GM12875 (cell line): Measurements from ENCODE around the gene TLE4.

Experiments used
- H3K4me3 ChIP-seq: one replicate; pipeline ENCODE4 v1.5.1; 2011; ENCODE audit warnings: low read depth, low read length, control low read depth
- TF ChIP-seq, protein P1 (sequence below): IDR thresholded peaks from 2 replicates; pipeline ENCODE4 v1.5.1; 2011; ENCODE audit warnings: low read depth, mild to moderate bottlenecking, control low read depth, inconsistent platforms, low read length, moderate library complexity, borderline replicate concordance; ENCODE audit not compliant: insufficient read depth

Gene TLE4

DNA sequence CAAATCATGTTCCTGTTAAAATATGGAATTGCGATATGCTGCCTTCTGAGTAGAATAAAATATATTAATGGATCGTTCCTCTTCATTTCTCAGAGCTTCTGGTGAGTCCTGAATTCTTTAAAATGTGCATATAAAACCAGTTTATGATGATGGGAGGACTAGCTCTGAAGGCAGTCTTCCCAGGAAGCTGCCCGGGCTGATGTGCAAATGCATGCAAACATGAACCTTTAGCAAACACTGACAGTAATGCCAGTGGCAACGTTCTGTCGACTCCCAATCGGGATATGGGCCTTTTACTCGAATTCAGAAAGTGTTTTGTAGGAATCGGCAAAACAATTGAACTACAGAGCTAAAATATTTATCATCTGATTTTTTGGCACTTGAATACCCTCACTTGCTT is 93.6 kb downstream of the TLE4 start:
- TF ChIP-seq, protein P1, sequence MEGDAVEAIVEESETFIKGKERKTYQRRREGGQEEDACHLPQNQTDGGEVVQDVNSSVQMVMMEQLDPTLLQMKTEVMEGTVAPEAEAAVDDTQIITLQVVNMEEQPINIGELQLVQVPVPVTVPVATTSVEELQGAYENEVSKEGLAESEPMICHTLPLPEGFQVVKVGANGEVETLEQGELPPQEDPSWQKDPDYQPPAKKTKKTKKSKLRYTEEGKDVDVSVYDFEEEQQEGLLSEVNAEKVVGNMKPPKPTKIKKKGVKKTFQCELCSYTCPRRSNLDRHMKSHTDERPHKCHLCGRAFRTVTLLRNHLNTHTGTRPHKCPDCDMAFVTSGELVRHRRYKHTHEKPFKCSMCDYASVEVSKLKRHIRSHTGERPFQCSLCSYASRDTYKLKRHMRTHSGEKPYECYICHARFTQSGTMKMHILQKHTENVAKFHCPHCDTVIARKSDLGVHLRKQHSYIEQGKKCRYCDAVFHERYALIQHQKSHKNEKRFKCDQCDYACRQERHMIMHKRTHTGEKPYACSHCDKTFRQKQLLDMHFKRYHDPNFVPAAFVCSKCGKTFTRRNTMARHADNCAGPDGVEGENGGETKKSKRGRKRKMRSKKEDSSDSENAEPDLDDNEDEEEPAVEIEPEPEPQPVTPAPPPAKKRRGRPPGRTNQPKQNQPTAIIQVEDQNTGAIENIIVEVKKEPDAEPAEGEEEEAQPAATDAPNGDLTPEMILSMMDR, result no peak
- H3K4me3 ChIP-seq, result no peak overlapping the region

DNA sequence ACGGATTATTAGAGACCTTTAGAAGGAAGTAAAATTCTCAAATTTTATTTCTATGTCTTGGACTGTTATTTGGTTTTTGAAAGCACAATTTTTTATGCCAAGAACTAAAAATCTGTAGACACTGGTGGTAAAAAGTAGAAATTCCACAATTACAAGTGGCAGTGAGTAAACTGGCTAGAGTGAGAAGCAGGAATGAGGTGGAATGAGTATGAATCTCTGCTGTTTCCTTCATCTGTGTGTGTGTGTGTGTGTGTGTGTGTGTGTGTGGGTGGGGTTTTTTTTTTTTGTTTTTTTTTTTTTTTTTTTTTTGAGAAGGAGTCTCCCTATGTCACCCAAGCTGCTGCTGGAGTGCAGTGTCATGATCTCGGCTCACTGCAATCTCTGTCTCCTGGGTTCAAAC is 94.2 kb downstream of the TLE4 start:
- TF ChIP-seq, protein P1, result no peak
- H3K4me3 ChIP-seq, result no peak overlapping the region

DNA sequence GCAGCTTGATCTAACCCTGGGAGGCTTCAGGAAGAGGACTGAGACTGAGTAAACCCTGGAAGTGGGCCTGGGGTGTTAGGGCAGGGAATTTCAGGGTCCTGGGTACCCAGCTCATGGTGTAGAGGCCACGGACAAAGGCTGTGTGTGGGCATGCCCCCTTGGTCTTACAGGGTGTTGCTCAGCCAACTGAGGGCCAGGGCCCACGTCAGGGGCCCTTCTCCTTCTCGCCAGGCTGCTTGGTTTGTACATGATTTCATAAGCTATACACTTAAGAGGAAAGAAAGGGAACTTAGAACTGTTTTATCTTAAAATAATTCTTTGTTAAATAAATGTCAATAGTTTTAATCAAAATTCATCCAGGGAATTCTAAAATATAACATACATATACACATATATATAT is 95.4 kb downstream of the TLE4 start:
- TF ChIP-seq, protein P1, result no peak
- no peak overlapping the region for H3K4me3 ChIP-seq

DNA sequence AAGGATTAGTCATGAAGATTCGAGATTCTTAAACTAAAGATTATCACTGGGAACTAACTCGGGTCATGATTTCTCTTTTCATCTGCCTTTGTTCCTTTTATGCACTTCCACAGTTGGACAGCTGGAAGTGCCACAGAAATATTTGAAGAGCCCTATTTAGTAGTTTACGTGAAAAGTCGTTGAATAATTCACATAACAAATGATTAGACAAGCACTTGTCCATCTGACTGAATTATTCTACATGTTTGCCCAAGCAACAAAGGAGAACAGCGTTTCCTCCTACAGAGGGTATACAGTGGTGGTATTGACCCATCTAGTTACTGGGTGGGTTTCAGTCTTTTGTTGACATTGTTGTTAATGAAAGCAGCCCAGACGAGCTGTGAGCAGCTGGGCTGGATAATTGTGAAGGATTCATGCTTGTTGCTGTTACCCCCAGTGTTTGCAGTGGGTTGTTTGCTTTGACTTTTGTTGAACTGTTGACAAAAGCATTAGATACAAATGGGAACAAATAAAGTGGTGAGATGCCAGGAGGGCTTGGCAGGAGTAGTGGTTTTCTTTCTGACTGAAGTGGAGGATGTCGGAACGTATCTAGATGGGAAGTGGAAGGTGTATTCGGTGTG is 96.2 kb downstream of the TLE4 start:
- no peak overlapping the region for H3K4me3 ChIP-seq
- TF ChIP-seq, protein P1, result no peak

DNA sequence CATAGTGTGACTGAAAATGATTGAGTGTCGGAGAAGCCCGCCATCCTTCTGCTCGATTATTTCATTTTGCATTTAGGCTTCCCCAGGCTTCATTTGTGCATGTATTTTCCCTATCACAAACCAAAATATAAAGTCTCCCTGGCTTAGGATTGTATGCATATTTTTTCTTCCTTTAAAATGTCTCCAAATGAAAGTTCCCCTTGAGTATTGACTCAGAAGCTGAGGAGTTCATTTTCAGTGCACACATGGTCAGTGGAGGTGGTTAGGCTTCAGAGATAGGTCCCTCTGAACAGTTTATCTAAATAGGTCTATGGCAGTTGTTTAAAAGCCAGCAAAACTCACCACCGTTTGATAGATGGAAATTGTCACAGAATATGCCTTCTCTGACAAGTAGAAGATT is 97.2 kb downstream of the TLE4 start:
- TF ChIP-seq, protein P1, result no peak
- no peak overlapping the region for H3K4me3 ChIP-seq

DNA sequence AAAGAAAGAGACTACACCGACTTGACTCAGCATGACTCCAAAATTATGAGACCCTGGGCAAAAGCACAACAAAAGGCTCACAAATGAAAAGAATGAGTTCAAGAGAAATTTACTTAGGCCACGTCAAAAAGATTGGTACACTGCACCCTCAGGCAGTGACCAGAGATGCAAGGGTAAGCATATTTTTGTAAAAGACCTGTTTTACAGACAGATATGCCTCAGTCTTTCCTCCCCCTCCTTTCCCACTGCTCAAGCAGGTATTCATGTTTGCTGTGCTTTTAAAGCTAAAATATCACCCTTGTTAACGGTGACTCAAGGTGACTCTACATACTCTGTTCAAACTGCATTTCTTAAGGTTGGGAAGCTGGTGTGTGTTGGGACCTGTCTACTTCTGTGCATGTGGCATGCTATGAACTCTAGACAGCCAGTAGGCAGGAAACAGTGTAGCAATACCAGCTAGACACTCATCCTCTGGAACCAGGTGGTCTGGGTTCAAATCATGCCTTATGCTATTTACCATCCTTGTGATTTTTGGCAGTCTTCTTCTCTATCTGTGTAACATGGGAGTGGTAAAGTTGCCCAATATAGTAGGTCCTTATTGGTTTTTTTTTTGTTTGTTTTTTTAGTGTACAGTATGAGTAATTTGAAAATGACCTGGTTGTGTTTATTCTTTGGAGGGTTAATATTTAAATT is 98.7 kb downstream of the TLE4 start:
- TF ChIP-seq, protein P1, result no peak
- H3K4me3 ChIP-seq, result no peak overlapping the region

DNA sequence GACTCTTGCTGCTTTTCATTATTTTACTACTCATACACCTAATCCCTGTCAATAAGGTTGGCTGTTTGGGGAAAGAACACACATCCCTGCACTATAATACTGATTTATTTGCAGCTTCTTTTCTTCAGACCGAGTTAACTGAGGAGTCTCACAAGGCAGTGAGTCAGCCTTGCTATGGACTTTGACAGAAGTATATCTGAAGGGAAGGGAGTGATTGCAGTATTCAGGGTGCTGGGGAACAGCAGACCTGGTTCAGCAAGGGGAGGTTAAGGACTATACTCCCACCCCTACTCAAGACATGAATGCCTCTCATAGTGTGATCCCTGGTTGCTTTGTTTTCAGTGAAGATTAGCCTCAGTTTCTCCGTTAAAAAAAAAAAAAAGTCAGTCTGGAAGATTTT is 99.8 kb downstream of the TLE4 start:
- H3K4me3 ChIP-seq, result no peak overlapping the region
- TF ChIP-seq, protein P1, result no peak
